Osteoblast (primary cell): ENCODE results near the gene PITPNC1. TPM values are rescaled to one million over a fixed set of nuclear protein-coding genes. Genes with fewer than 3 reads are reported as not detected.

Experiments
- DNase-seq: peaks from one replicate; pipeline ENCODE4 v3.0.0; 2011; ENCODE audit warnings: low spot score, mixed read lengths; ENCODE audit not compliant: insufficient read length; ENCODE audit errors: missing footprints
- H2AFZ ChIP-seq: 2 replicates; pipeline ENCODE4 v1.6.0; 2011; ENCODE audit warnings: mild to moderate bottlenecking, low read length
- H3K27ac ChIP-seq: 2 replicates; pipeline ENCODE4 v1.5.1; 2011; ENCODE audit warnings: mild to moderate bottlenecking, low read depth, low read length, moderate library complexity
- H3K27me3 ChIP-seq: 2 replicates; pipeline ENCODE4 v1.6.0; 2012; ENCODE audit warnings: mild to moderate bottlenecking, control low read depth, inconsistent platforms, low read length, moderate library complexity; ENCODE audit not compliant: insufficient read depth
- H3K36me3 ChIP-seq: 2 replicates; pipeline ENCODE4 v1.5.1; 2011; ENCODE audit warnings: mild to moderate bottlenecking, low read length, control low read depth, moderate library complexity; ENCODE audit not compliant: insufficient read depth
- H3K4me1 ChIP-seq: 2 replicates; pipeline ENCODE4 v1.5.1; 2011; ENCODE audit warnings: mild to moderate bottlenecking, low read length, control low read depth, moderate library complexity; ENCODE audit not compliant: insufficient read depth
- H3K4me2 ChIP-seq: 2 replicates; pipeline ENCODE4 v1.6.0; 2011; ENCODE audit warnings: mild to moderate bottlenecking, low read length; ENCODE audit not compliant: insufficient read depth
- H3K4me3 ChIP-seq: fragments of 200-600 bp; sonication (generic); 3 replicates; pipeline ENCODE4 v1.5.1; 2012; ENCODE audit warnings: mild to moderate bottlenecking, low read length, inconsistent platforms; ENCODE audit not compliant: insufficient read depth
- H3K79me2 ChIP-seq: 2 replicates; pipeline ENCODE4 v1.6.0; 2012; ENCODE audit warnings: mild to moderate bottlenecking, low read length, control low read depth, inconsistent platforms; ENCODE audit not compliant: insufficient read depth
- H3K9me3 ChIP-seq: 2 replicates; pipeline ENCODE4 v1.5.1; 2011; ENCODE audit warnings: low read depth, low read length, control low read depth
- H4K20me1 ChIP-seq: 2 replicates; pipeline ENCODE4 v1.6.0; 2012; ENCODE audit warnings: mild to moderate bottlenecking, low read length, control low read depth; ENCODE audit not compliant: insufficient read depth
- CTCF ChIP-seq: IDR thresholded peaks from 2 replicates; pipeline ENCODE4 v1.5.1; 2011; ENCODE audit warnings: mild to moderate bottlenecking, low read depth, low read length, moderate library complexity; ENCODE audit errors: extremely low read depth
- total RNA-seq: library from RNA; depleted of rRNA; stranded (reverse); fragments of >200 nt; gene quantifications from 2 replicates; pipeline ENCODE4 v1.2.3, GENCODE V29; 2012

The PITPNC1 gene
- total RNA-seq, 1 donor = 6.2 TPM

DNA sequence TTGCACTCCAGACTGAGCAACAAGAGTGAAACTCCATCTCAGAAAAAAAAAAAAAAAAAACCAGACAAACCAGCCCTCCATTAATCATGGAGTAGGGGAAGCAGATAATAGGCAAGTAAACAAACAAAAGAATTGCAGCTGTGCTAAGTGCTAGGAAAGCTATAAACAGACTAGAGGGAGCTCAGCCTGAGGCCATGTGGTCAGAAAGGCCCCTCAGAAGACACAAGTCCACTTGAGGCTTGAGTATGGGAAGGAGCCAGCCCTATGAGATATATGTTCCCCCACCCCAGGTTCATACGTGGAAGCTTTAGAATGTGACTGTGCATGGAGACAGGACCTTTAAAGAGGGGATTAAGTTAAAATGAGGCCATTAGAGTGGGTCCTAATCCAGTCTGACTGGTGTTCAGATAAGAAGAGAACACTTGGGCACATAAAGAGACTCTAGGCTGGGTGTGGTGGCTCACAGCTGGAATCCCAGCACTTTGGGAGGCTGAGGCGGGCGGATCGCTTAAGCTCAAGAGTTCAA lies 208.1 kb downstream of the PITPNC1 start:
- Histone ChIP-seq H3K79me2 (no peaks in the 10 kb centered on the region), H2AFZ (no peak overlapping the region), H3K4me1 (no peaks in the 10 kb centered on the region), H3K27ac (no peak overlapping the region), H3K9me3 (no peaks in the 10 kb centered on the region), H3K27me3 (no peaks in the 10 kb centered on the region), H3K4me3 (no peak overlapping the region), H3K36me3 (no peaks in the 10 kb centered on the region), H3K4me2 (no peak overlapping the region), H4K20me1 (no peaks in the 10 kb centered on the region)
- no peak for DNase-seq
- TF ChIP-seq CTCF = no peak

DNA sequence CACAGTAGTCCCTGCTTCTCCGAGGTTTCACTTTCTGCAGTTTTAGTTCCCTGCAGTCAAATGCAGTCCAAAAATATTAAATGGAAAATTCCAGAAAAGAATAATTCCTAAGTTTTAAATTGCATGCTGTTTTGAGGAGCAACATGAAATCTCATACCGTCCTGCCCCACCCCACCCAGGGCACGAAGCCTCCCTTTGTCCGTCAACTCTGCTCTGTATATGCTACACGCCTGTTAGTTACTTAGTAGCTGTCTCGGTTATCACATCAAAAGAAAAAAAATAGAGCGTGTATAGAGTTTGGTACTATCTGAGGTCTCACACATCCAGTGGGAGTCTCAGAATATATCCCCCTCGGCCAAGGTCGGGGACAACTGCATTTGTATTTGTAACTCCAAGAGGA lies 211.2 kb downstream of the PITPNC1 start:
- H3K9me3 ChIP-seq = no peaks in the 10 kb centered on the region
- no peaks in the 10 kb centered on the region for H3K79me2 ChIP-seq
- no peak overlapping the region for H3K4me2 ChIP-seq
- no peak for TF ChIP-seq CTCF
- no peaks in the 10 kb centered on the region for H3K36me3 ChIP-seq
- no peak overlapping the region for H3K4me3 ChIP-seq
- no peaks in the 10 kb centered on the region for H3K4me1 ChIP-seq
- no peaks in the 10 kb centered on the region for H3K27me3 ChIP-seq
- no peak for DNase-seq
- no peak overlapping the region for H2AFZ ChIP-seq
- no peaks in the 10 kb centered on the region for H4K20me1 ChIP-seq
- H3K27ac ChIP-seq = no peak overlapping the region

- Histone ChIP-seq H3K4me3 (no peak overlapping the region), H3K79me2 (no peaks in the 10 kb centered on the region), H3K4me1 (no peaks in the 10 kb centered on the region), H3K9me3 (no peaks in the 10 kb centered on the region), H3K36me3 (no peaks in the 10 kb centered on the region), H3K27ac (no peak overlapping the region), H2AFZ (no peak overlapping the region), H3K27me3 (no peaks in the 10 kb centered on the region), H4K20me1 (no peaks in the 10 kb centered on the region), H3K4me2 (no peak overlapping the region)
- no peak for DNase-seq
- no peak for TF ChIP-seq CTCF
Observed at GRCh38 chr17:67594115-67594880, 217.2 kb downstream of the PITPNC1 start.

DNA sequence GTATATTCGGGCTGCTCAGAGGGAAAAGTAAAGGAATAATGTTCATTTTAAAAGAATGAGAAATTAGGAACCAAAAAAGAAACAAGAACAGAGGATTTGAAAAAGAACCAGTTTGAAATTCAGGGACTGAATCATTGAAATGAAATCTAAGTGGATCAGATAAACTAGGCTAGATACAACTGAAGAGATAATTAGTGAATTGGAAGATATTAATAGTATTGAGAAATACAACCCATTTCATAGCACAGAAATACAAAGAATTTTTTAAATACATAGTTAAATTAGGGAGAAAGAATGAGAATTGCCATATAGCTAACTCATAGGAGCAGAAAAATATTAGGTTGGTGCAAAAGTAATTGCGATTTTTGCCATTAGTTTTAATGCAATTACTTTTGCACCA lies 223.3 kb downstream of the PITPNC1 start:
- no peaks in the 10 kb centered on the region for H3K36me3 ChIP-seq
- no peaks in the 10 kb centered on the region for H3K79me2 ChIP-seq
- no peak overlapping the region for H3K27ac ChIP-seq
- no peaks in the 10 kb centered on the region for H3K4me1 ChIP-seq
- no peaks in the 10 kb centered on the region for H3K9me3 ChIP-seq
- H4K20me1 ChIP-seq = no peaks in the 10 kb centered on the region
- H2AFZ ChIP-seq = no peak overlapping the region
- no peak overlapping the region for H3K4me3 ChIP-seq
- H3K27me3 ChIP-seq = no peaks in the 10 kb centered on the region
- DNase-seq = no peak
- no peak for TF ChIP-seq CTCF
- no peak overlapping the region for H3K4me2 ChIP-seq
